SK-N-SH (cell line): ENCODE results near the gene DIAPH2. TPM values are rescaled to one million over a fixed set of nuclear protein-coding genes. Genes with fewer than 3 reads are reported as not detected.

Source experiments
- CTCF ChIA-PET: fragments of 300-600, 350-600 bp; formaldehyde crosslinking; extraction: SDS; loops from one replicate; lab custom pipeline; 2021; lab: Yijun Ruan, JAX
- POLR2A ChIA-PET: fragments of 350-600 bp; sonication (Branson Sonifier 250); formaldehyde crosslinking; extraction: SDS; loops from one replicate; lab custom pipeline; 2020; ENCODE audit warnings: antibody characterized with exemption, inconsistent platforms; lab: Yijun Ruan, JAX
- DNase-seq: peaks from one replicate; pipeline ENCODE4 v3.0.0; 2012
- H2AFZ ChIP-seq: fragments of 200-600 bp; sonication (generic); 2 replicates; pipeline ENCODE4 v1.8.1; 2016; ENCODE audit warnings: antibody characterized with exemption, mild to moderate bottlenecking, low read depth
- H3F3A ChIP-seq: fragments of 200-600 bp; sonication (generic); replicated peaks from 2 replicates; pipeline ENCODE3; 2016; ENCODE audit warnings: antibody characterized with exemption, mild to moderate bottlenecking; ENCODE audit not compliant: insufficient read depth
- H3K27ac ChIP-seq, 2 experiments: fragments of 200-500 bp in 1 of 2; fragments of 200-600 bp in 1 of 2; sonication (Bioruptor generic) in 1 of 2; sonication (generic), shearing (Covaris generic) in 1 of 2; 2 replicates each; pipeline versions ENCODE4 v1.5.1 to v1.6.1; 2014 to 2016; ENCODE audit warnings: low read depth in 2 of 2, inconsistent platforms in 1 of 2, low read length in 1 of 2, mild to moderate bottlenecking in 1 of 2, mixed read lengths in 1 of 2
- H3K27me3 ChIP-seq: fragments of 200-600 bp; sonication (generic), shearing (Covaris generic); 2 replicates; pipeline ENCODE4 v1.6.1; 2016; ENCODE audit warnings: mixed run types; ENCODE audit not compliant: insufficient read depth
- H3K36me3 ChIP-seq, 2 experiments: fragments of 200-500 bp in 1 of 2; fragments of 200-600 bp in 1 of 2; sonication (Bioruptor generic) in 1 of 2; sonication (generic) in 1 of 2; replicated peaks in 1 of 2; 2 replicates each; pipeline versions ENCODE3 to v1.5.1; 2014 to 2016; ENCODE audit warnings: low read length in 1 of 2, mild to moderate bottlenecking in 1 of 2; ENCODE audit not compliant: insufficient read depth in 2 of 2, control insufficient read depth in 1 of 2
- H3K4me1 ChIP-seq, 2 experiments: fragments of 200-500 bp in 1 of 2; fragments of 200-600 bp in 1 of 2; sonication (Bioruptor generic) in 1 of 2; sonication (generic), shearing (Covaris generic) in 1 of 2; 2 replicates each; pipeline versions ENCODE4 v1.5.1 to v1.6.1; 2014 to 2016; ENCODE audit warnings: low read depth in 1 of 2, low read length in 1 of 2, mixed run types in 1 of 2; ENCODE audit not compliant: insufficient read depth in 2 of 2, control insufficient read depth in 1 of 2
- H3K4me2 ChIP-seq: fragments of 200-600 bp; sonication (generic), shearing (Covaris generic); 2 replicates; pipeline ENCODE4 v1.6.1; 2017; ENCODE audit warnings: mixed run types
- H3K4me3 ChIP-seq, 2 experiments: fragments of 200-500 bp in 1 of 2; fragments of 200-600 bp in 1 of 2; sonication (Bioruptor generic) in 1 of 2; sonication (generic), shearing (Covaris generic) in 1 of 2; 2 replicates each; pipeline versions ENCODE4 v1.5.1 to v1.8.1; 2014 to 2016; ENCODE audit warnings: low read depth in 2 of 2, inconsistent platforms in 1 of 2, low read length in 1 of 2, mild to moderate bottlenecking in 1 of 2, mixed read lengths in 1 of 2, moderate library complexity in 1 of 2
- H3K79me2 ChIP-seq: fragments of 200-600 bp; sonication (generic); 2 replicates; pipeline ENCODE4 v1.8.1; 2017; ENCODE audit warnings: mild to moderate bottlenecking; ENCODE audit not compliant: insufficient read depth
- H3K9ac ChIP-seq: fragments of 200-600 bp; sonication (generic); 2 replicates; pipeline ENCODE4 v1.6.1; 2017; ENCODE audit warnings: mixed run types
- H3K9me2 ChIP-seq: fragments of 200-600 bp; sonication (generic); 2 replicates; pipeline ENCODE4 v1.6.1; 2017; ENCODE audit warnings: mixed run types
- H3K9me3 ChIP-seq: fragments of 200-600 bp; sonication (generic); 2 replicates; pipeline ENCODE4 v1.6.1; 2017; ENCODE audit warnings: mixed run types, mild to moderate bottlenecking, moderate library complexity
- H4K20me1 ChIP-seq: fragments of 200-600 bp; sonication (generic); 2 replicates; pipeline ENCODE4 v1.6.1; 2017; ENCODE audit warnings: mild to moderate bottlenecking, mixed run types; ENCODE audit not compliant: insufficient read depth
- CTCF ChIP-seq: fragments of 200-600 bp; sonication (generic); IDR thresholded peaks from 2 replicates; pipeline ENCODE4 v1.6.1; 2017; ENCODE audit warnings: antibody characterized with exemption, mild to moderate bottlenecking, moderate library complexity
- ELF1 ChIP-seq: IDR thresholded peaks from 2 replicates; pipeline ENCODE4 v1.4.0; 2012
- EZH2phosphoT487 ChIP-seq: fragments of 200-600 bp; sonication (generic); IDR thresholded peaks from 2 replicates; pipeline ENCODE4 v1.6.1; 2017; ENCODE audit warnings: low read depth, mixed run types, mild to moderate bottlenecking, antibody characterized with exemption, moderate library complexity, borderline replicate concordance
- FOXJ3 ChIP-seq: sonication (generic); formaldehyde crosslinking; IDR thresholded peaks from 2 replicates; pipeline ENCODE4 v1.5.1; 2020; ENCODE audit warnings: mild to moderate bottlenecking, missing genetic modification reagents
- GATA2 ChIP-seq: sonication (generic); formaldehyde crosslinking; IDR thresholded peaks from 2 replicates; pipeline ENCODE4 v1.5.0; 2020; ENCODE audit warnings: mild to moderate bottlenecking, missing genetic modification reagents
- JUND ChIP-seq: IDR thresholded peaks from 2 replicates; pipeline ENCODE4 v1.4.0; 2012
- MAX ChIP-seq: IDR thresholded peaks from 2 replicates; pipeline ENCODE4 v1.4.0; 2012; ENCODE audit warnings: low read depth
- MEF2A ChIP-seq: IDR thresholded peaks from 2 replicates; pipeline ENCODE4 v1.4.0; 2012; ENCODE audit warnings: low read depth, borderline replicate concordance
- NFIC ChIP-seq: IDR thresholded peaks from 2 replicates; pipeline ENCODE4 v1.4.0; 2012; ENCODE audit warnings: borderline replicate concordance
- NRF1 ChIP-seq: IDR thresholded peaks from 2 replicates; pipeline ENCODE4 v1.6.1; 2012; ENCODE audit warnings: low read depth, mild to moderate bottlenecking, low read length
- POLR2AphosphoS5 ChIP-seq: IDR thresholded peaks from 2 replicates; pipeline ENCODE4 v1.6.1; 2012; ENCODE audit warnings: low read depth, low read length
- RAD21 ChIP-seq: IDR thresholded peaks from 2 replicates; pipeline ENCODE4 v1.6.1; 2012; ENCODE audit warnings: mild to moderate bottlenecking, low read length
- RCOR1 ChIP-seq: fragments of 150-350 bp; IDR thresholded peaks from 2 replicates; pipeline ENCODE4 v1.6.1; 2017; ENCODE audit warnings: antibody characterized with exemption, low read length
- RFX5 ChIP-seq: IDR thresholded peaks from 2 replicates; pipeline ENCODE4 v1.6.1; 2012; ENCODE audit warnings: mild to moderate bottlenecking, improper control_type of control experiment, low read length
- RXRA ChIP-seq: IDR thresholded peaks from 2 replicates; pipeline ENCODE4 v1.4.0; 2012; ENCODE audit warnings: low read depth, mild to moderate bottlenecking, borderline replicate concordance
- SMC3 ChIP-seq: IDR thresholded peaks from 2 replicates; pipeline ENCODE4 v1.6.1; 2012; ENCODE audit warnings: low read depth, low read length, improper control_type of control experiment
- TCF12 ChIP-seq: IDR thresholded peaks from 2 replicates; pipeline ENCODE4 v1.4.0; 2012
- TEAD4 ChIP-seq: IDR thresholded peaks from 2 replicates; pipeline ENCODE4 v1.4.0; 2012; ENCODE audit warnings: mild to moderate bottlenecking, borderline replicate concordance; ENCODE audit not compliant: insufficient read depth
- YY1 ChIP-seq: IDR thresholded peaks from 2 replicates; pipeline ENCODE4 v1.4.0; 2012; ENCODE audit warnings: low read depth, mild to moderate bottlenecking
- ZBTB33 ChIP-seq: IDR thresholded peaks from 2 replicates; pipeline ENCODE4 v1.4.0; 2012; ENCODE audit warnings: low read depth, borderline replicate concordance
- polyA plus RNA-seq, 3 experiments: library from polyadenylated mRNA; depleted of rRNA; stranded (reverse); fragments of >200 nt; gene quantifications; 2 replicates each; pipeline ENCODE4 v1.2.3, GENCODE V29; 2012

DIAPH2 gene
- polyA plus RNA-seq, 1 of the 3 experiments (the other 2 are of a cell fraction), result 1.1 TPM

GRCh38 chrX:97401154-97401553 lies 716.5 kb downstream of the DIAPH2 start (continued):
- no peak for TF ChIP-seq CTCF
- TF ChIP-seq RCOR1, result no peak
- no peak for TF ChIP-seq RAD21
- TF ChIP-seq MEF2A, result no peak
- TF ChIP-seq RXRA, result no peak
- TF ChIP-seq RFX5, result no peak
- TF ChIP-seq TCF12, result no peak
- no peak for TF ChIP-seq YY1
- TF ChIP-seq JUND, result no peak
- TF ChIP-seq, all 33 proteins: peak for 0

- H3K4me1 ChIP-seq, result no peaks in the 10 kb centered on the region
- H3K36me3 ChIP-seq, result no peaks in the 10 kb centered on the region
- no peak overlapping the region for H3K4me2 ChIP-seq
- H3K79me2 ChIP-seq, result no peaks in the 10 kb centered on the region
- H3F3A ChIP-seq, result no peaks in the 10 kb centered on the region
- H3K9ac ChIP-seq, result no peak overlapping the region
- H2AFZ ChIP-seq, result no peak overlapping the region
- no peaks in the 10 kb centered on the region for H3K9me3 ChIP-seq
- POLR2A ChIA-PET, result no interaction called here
- no peaks in the 10 kb centered on the region for H4K20me1 ChIP-seq
- H3K27me3 ChIP-seq, result no peaks in the 10 kb centered on the region
- H3K4me3 ChIP-seq, result no peak overlapping the region
- H3K9me2 ChIP-seq, result no peaks in the 10 kb centered on the region
- no peak for DNase-seq
- CTCF ChIA-PET, result no interaction called here
- no peak for TF ChIP-seq POLR2AphosphoS5
- TF ChIP-seq GATA2 (CRISPR knock-in tag), result no peak
- TF ChIP-seq EZH2phosphoT487, result no peak
- TF ChIP-seq ELF1, result no peak
- no peak for TF ChIP-seq TEAD4
- TF ChIP-seq FOXJ3 (CRISPR knock-in tag), result no peak
- TF ChIP-seq MAX, result no peak
- no peak for TF ChIP-seq TCF12
- no peak for TF ChIP-seq RAD21
- no peak for TF ChIP-seq NRF1
- TF ChIP-seq NFIC, result no peak
- TF ChIP-seq SMC3, result no peak
- no peak for TF ChIP-seq ZBTB33
- H3K27ac ChIP-seq, result no peak overlapping the region
These were observed 717.0 kb downstream of the DIAPH2 start for GRCh38 chrX:97401586-97402136.
